GM13977 (cell line): Measurements from ENCODE around the gene FAM107A.
A peak's percentile ranks its signal among the peaks of the same experiment; 100 is the strongest.

Experiments
- DNase-seq: peaks from one replicate; pipeline ENCODE4 v3.0.0; 2012; ENCODE audit warnings: low spot score
- CTCF ChIP-seq: IDR thresholded peaks from 2 replicates; pipeline ENCODE4 v1.5.1; 2012; ENCODE audit warnings: mild to moderate bottlenecking, control low read depth; ENCODE audit not compliant: insufficient read depth; ENCODE audit errors: extremely low read depth, missing control alignments
- in situ Hi-C: fragments of 300-500 bp; cut with MboI; formaldehyde crosslinking; loops from one replicate; pipeline ENCODE4 v1.12.0; 2022; ENCODE audit warnings: low sequenced_read_pairs, low pct_unique_long_range_greater_than_20kb, mixed read lengths, inconsistent platforms; ENCODE audit not compliant: unreplicated experiment

FAM107A gene

DNA sequence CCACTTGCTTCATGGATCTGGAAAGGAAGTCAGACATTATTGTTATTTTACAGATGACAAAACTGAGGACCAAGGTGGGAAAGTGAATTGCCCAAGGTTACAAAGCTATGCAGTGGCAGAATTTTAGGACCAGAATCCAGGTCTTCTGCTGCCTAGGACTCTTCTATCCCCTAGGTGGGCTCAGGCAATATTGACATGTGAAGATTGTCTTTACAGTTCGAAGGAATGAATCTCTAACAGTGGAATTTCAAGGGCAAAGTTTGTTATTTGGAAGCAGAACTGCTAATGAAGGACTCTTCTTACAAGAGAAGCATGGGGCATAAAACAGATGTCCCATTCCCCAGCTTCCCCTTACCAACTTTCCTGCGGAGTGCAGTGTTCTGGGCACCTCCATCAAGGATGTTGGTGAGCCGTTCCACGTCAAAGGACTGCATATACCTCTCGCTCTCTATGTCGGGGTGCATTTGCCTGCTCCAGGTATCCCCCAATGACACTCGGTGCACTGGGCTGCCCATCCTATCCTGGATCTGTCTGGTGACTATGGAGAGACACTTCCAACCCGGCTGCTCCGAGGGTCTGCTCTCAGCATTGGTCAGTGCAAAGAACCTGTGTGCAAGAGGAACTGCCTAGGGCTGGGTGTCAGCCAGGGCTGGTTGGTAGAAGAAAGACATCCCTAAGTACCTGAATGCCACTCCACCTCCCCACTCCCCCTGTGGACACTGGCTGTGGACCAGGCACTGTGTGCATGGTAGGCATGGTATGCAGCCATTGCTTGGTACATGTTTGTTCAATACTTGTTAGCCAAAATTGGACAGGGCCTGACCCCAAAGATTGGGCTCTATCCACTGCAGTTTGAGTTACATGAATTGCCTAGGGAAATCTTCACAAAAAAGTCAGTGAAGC, 42.3 kb downstream of the FAM107A start:
- no peak for DNase-seq
- no peak for TF ChIP-seq CTCF
- in situ Hi-C loops = loop anchor here (5.0 kb wide), 1 partner anchor 213 kb away; no protein-coding TSS in a partner anchor

- DNase-seq = peak; percentile 89
- peak; percentile 95 for TF ChIP-seq CTCF
- in situ Hi-C loops = loop anchor here (5.0 kb wide), 1 partner anchor 211 kb away; no protein-coding TSS in a partner anchor
Observed at GRCh38 chr3:58532794-58533220, 44.4 kb downstream of the FAM107A start.

DNA sequence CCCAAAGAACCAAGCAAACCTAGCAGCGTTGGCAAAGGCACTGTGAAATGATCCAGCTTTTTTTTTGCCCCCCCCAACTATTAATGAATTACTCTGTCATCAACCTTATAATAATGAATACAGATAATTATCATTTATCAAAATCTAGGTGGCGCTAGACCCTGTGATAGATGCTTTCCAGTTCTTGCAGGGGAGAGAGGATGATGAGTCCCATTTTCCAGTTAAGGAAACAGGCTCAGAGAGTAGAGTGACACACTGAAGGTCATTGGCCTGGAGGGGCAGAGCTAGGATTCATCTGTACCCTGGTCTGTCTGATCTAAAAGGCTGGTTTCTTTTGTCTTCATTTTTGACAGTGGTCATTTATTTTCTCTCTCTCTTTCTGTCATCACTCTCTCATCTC, 45.2 kb downstream of the FAM107A start:
- no peak for DNase-seq
- no peak for TF ChIP-seq CTCF
- in situ Hi-C loops = loop anchor here (5.0 kb wide), 1 partner anchor 210 kb away; no protein-coding TSS in a partner anchor

DNA sequence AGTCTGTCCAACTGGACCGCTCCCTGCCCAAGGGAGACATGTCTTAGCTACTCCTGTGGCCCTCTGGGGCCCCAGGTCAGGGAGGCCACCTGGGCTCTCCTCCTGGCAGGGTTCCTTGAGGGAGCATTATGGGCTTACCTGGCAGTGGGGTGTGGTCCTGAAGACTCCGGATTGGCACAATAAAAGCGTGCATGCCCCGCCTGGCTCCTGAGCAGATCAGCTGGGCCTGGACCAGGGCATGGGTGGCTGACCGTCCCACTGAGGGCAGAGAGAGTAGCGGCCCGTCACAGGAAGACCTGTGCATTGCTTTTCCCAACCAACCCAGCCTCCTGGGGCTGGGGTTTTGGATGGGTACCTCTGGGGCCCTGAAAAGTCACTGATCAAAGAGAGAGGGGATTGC, 45.6 kb downstream of the FAM107A start:
- DNase-seq = no peak
- in situ Hi-C loops = loop anchor here (5.0 kb wide), 1 partner anchor 209 kb away; no protein-coding TSS in a partner anchor
- no peak for TF ChIP-seq CTCF

GRCh38 chr3:58530354-58530865, 46.8 kb downstream of the FAM107A start:
- no peak for TF ChIP-seq CTCF
- DNase-seq = no peak
- in situ Hi-C loops = loop anchor here (5.0 kb wide), 1 partner anchor 208 kb away; no protein-coding TSS in a partner anchor

GRCh38 chr3:58529516-58530353, 47.5 kb downstream of the FAM107A start:
- no peak for DNase-seq
- peak; percentile 51 for TF ChIP-seq CTCF

More at GRCh38 chr3:58529516-58530353, 47.5 kb downstream of the FAM107A start:
- in situ Hi-C loops = loop anchor here (5.0 kb wide), 1 partner anchor 207 kb away; no protein-coding TSS in a partner anchor
